Progenitor cell of endocrine pancreas (in vitro differentiated cells): ENCODE results near the gene ACACB. TPM values are rescaled to one million over a fixed set of nuclear protein-coding genes. Genes with fewer than 3 reads are reported as not detected.

Experiments used
- DNase-seq: peaks from one replicate; pipeline ENCODE4 v3.0.0; 2021; ENCODE audit warnings: low spot score; ENCODE audit not compliant: unreplicated experiment
- H3K27ac Mint-ChIP-seq: 2 replicates; pipeline ENCODE4 v1.8.0; 2021; ENCODE audit warnings: mild to moderate bottlenecking, moderate library complexity, mixed read lengths
- H3K27me3 Mint-ChIP-seq: 2 replicates; pipeline ENCODE4 v1.8.0; 2021; ENCODE audit warnings: mixed read lengths
- H3K36me3 Mint-ChIP-seq: 2 replicates; pipeline ENCODE4 v1.8.0; 2022; ENCODE audit warnings: mixed read lengths; ENCODE audit not compliant: insufficient read depth
- H3K4me1 Mint-ChIP-seq: 2 replicates; pipeline ENCODE4 v1.8.0; 2021; ENCODE audit warnings: low read depth, mixed read lengths
- H3K4me3 Mint-ChIP-seq: 2 replicates; pipeline ENCODE4 v1.8.0; 2021; ENCODE audit warnings: low read depth, mild to moderate bottlenecking, moderate library complexity, mixed read lengths
- H3K9me3 Mint-ChIP-seq: 2 replicates; pipeline ENCODE4 v1.8.0; 2021; ENCODE audit warnings: low read depth, mixed read lengths
- CTCF ChIP-seq: fragments of 200-600 bp; sonication (generic); IDR thresholded peaks from one replicate; pipeline ENCODE4 v1.5.0; 2021; ENCODE audit warnings: antibody characterized with exemption, mild to moderate bottlenecking; ENCODE audit not compliant: unreplicated experiment
- total RNA-seq: library from RNA; stranded (reverse); gene quantifications from 2 replicates; pipeline ENCODE4 v1.2.1, GENCODE V29; 2021

The ACACB gene
- total RNA-seq, 1 donor from 2014 or later: 47.3 TPM

GRCh38 chr12:109214131-109214530, 97.7 kb downstream of the ACACB start:
- Mint-ChIP-seq H3K4me3 (no peak overlapping the region), H3K36me3 (peaks cover 8% of the 10 kb centered on the region), H3K9me3 (no peaks in the 10 kb centered on the region), H3K4me1 (no peaks in the 10 kb centered on the region), H3K27me3 (no peaks in the 10 kb centered on the region), H3K27ac (no peak overlapping the region)
- no peak for TF ChIP-seq CTCF
- DNase-seq: no peak

GRCh38 chr12:109218996-109219395, 102.6 kb downstream of the ACACB start:
- Mint-ChIP-seq H3K4me1 (no peaks in the 10 kb centered on the region), H3K9me3 (no peaks in the 10 kb centered on the region), H3K4me3 (no peak overlapping the region), H3K27ac (no peak overlapping the region), H3K36me3 (peaks cover 7% of the 10 kb centered on the region), H3K27me3 (no peaks in the 10 kb centered on the region)
- TF ChIP-seq CTCF: no peak
- DNase-seq: no peak

- Mint-ChIP-seq H3K27ac (no peak overlapping the region), H3K4me1 (no peaks in the 10 kb centered on the region), H3K9me3 (no peaks in the 10 kb centered on the region), H3K27me3 (no peaks in the 10 kb centered on the region), H3K4me3 (no peak overlapping the region), H3K36me3 (peaks cover 9% of the 10 kb centered on the region)
- no peak for DNase-seq
- TF ChIP-seq CTCF: no peak
These were observed 103.6 kb downstream of the ACACB start for GRCh38 chr12:109219938-109220337.

GRCh38 chr12:109221277-109221931, 105.0 kb downstream of the ACACB start:
- no peak overlapping the region for H3K4me3 Mint-ChIP-seq
- no peak overlapping the region for H3K27ac Mint-ChIP-seq
- TF ChIP-seq CTCF: no peak
- DNase-seq: no peak
- no peaks in the 10 kb centered on the region for H3K9me3 Mint-ChIP-seq
- H3K4me1 Mint-ChIP-seq: no peaks in the 10 kb centered on the region
- H3K27me3 Mint-ChIP-seq: no peaks in the 10 kb centered on the region
- H3K36me3 Mint-ChIP-seq: peaks cover 9% of the 10 kb centered on the region

- no peaks in the 10 kb centered on the region for H3K4me1 Mint-ChIP-seq
- TF ChIP-seq CTCF: no peak
- H3K9me3 Mint-ChIP-seq: no peaks in the 10 kb centered on the region
- DNase-seq: no peak
- no peak overlapping the region for H3K4me3 Mint-ChIP-seq
- peaks cover 9% of the 10 kb centered on the region for H3K36me3 Mint-ChIP-seq
- peak overlapping the region; percentile 53 for H3K27ac Mint-ChIP-seq
- no peaks in the 10 kb centered on the region for H3K27me3 Mint-ChIP-seq
These were observed 105.7 kb downstream of the ACACB start for GRCh38 chr12:109222062-109222461.
